ENCODE data around the gene TMEM258.

DNA sequence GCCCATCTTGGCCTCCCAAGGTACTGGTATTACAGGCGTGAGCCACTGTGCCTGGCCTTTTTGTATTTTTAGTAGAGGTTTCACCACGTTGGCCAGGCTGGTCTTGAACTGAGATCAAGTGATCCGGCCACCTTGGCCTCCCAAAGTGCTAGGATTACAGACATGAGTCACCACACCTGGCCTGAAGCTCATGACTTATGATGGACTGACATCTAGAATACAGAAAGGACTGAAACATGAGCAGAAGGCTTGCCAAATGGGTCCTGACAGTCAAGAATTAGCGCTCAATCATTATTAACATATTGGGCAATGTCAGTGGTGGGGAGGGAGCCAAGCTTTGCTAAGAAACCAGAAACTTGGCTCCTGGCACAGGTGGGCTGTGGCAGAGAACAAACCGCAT, 19.4 kb upstream of the TMEM258 start:
- TF ChIP-seq, protein P1, sequence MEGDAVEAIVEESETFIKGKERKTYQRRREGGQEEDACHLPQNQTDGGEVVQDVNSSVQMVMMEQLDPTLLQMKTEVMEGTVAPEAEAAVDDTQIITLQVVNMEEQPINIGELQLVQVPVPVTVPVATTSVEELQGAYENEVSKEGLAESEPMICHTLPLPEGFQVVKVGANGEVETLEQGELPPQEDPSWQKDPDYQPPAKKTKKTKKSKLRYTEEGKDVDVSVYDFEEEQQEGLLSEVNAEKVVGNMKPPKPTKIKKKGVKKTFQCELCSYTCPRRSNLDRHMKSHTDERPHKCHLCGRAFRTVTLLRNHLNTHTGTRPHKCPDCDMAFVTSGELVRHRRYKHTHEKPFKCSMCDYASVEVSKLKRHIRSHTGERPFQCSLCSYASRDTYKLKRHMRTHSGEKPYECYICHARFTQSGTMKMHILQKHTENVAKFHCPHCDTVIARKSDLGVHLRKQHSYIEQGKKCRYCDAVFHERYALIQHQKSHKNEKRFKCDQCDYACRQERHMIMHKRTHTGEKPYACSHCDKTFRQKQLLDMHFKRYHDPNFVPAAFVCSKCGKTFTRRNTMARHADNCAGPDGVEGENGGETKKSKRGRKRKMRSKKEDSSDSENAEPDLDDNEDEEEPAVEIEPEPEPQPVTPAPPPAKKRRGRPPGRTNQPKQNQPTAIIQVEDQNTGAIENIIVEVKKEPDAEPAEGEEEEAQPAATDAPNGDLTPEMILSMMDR (IDR thresholded peaks at IDR 0.05), result no peak
- TF ChIP-seq EZH2phosphoT487 (IDR thresholded peaks at IDR 0.05) (no peak), EZH2 (IDR thresholded peaks at IDR 0.05) (no peak)

All from neural progenitor cell (in vitro differentiated cells).